T-helper 2 cell treated with Interferon-gamma antibody and Interleukin-4, amounts not matched to agents 5 μg/mL and 100 μg/mL, for 36 hours (primary cell): ENCODE data around the gene RBM20.

Source experiments
- DNase-seq: peaks from one replicate; pipeline ENCODE4 v3.0.0; 2021; ENCODE audit warnings: low spot score
- H3K27ac Mint-ChIP-seq: one replicate; pipeline ENCODE4 v1.8.0; 2021; ENCODE audit warnings: mild to moderate bottlenecking, mixed read lengths
- H3K27me3 Mint-ChIP-seq: one replicate; pipeline ENCODE4 v1.8.0; 2021; ENCODE audit warnings: low read depth, mixed read lengths
- H3K36me3 Mint-ChIP-seq: one replicate; pipeline ENCODE4 v1.8.0; 2021; ENCODE audit warnings: low read depth, mixed read lengths
- H3K4me1 Mint-ChIP-seq: one replicate; pipeline ENCODE4 v1.8.0; 2021; ENCODE audit warnings: low read depth, mixed read lengths
- H3K4me3 Mint-ChIP-seq: one replicate; pipeline ENCODE4 v1.8.0; 2022; ENCODE audit warnings: mild to moderate bottlenecking, moderate library complexity, mixed read lengths
- H3K9me3 Mint-ChIP-seq: one replicate; pipeline ENCODE4 v1.8.0; 2021; ENCODE audit warnings: mixed read lengths

RBM20 gene

GRCh38 chr10:110747609-110748464 lies 103.7 kb downstream of the RBM20 start:
- peaks cover 32% of the 10 kb centered on the region for H3K4me1 Mint-ChIP-seq
- H3K4me3 Mint-ChIP-seq: peak overlapping the region; percentile 4
- H3K27me3 Mint-ChIP-seq: no peaks in the 10 kb centered on the region
- H3K36me3 Mint-ChIP-seq: peaks cover 2% of the 10 kb centered on the region
- H3K9me3 Mint-ChIP-seq: peaks cover 15% of the 10 kb centered on the region
- no peak overlapping the region for H3K27ac Mint-ChIP-seq
- no peak for DNase-seq

DNA sequence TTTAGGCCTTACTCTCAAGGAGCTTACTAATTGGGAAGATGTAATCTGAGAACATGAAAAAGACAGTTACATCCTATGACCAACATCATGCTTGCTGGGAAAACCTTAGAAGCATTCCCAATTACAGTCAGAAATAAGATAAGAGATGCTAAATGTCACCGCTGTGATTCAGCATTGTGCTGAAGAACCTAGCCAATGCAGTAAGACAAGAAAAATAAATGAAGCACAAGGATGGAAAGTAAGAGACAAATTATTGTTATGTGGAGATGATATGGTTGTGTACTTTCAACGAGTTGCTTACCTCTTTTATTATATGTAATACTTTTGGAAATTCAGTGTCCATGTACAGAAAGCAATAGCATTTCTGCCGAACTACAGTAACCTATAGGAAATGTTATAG lies 104.8 kb downstream of the RBM20 start:
- H3K27me3 Mint-ChIP-seq: no peaks in the 10 kb centered on the region
- H3K4me3 Mint-ChIP-seq: no peak overlapping the region

DNA sequence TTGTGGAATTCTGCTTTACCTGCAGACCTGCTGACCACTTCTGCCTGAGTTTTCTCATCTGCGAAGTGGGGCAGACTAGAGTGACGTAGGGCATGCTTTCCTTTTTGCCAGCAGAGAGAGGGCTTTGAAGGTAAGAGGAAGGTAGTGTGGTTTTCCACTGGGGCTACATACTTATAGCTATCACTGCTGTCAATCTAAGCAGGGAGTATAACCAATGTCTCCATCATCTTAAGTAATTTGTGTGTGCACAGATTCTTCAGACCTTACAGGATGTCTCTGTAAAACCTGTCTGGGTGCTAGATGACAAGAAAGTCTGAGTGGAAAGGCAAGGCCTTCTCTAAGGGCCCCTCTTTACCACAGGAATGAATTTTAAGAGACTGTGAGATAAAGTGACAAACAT lies 106.8 kb downstream of the RBM20 start:
- H3K4me1 Mint-ChIP-seq: peaks cover 42% of the 10 kb centered on the region
- DNase-seq: no peak

More for the DNA sequence above, 104.8 kb downstream of the RBM20 start:
- H3K9me3 Mint-ChIP-seq: peaks cover 15% of the 10 kb centered on the region
- peaks cover 35% of the 10 kb centered on the region for H3K4me1 Mint-ChIP-seq
- no peak overlapping the region for H3K27ac Mint-ChIP-seq
- peaks cover 2% of the 10 kb centered on the region for H3K36me3 Mint-ChIP-seq
- DNase-seq: no peak

DNA sequence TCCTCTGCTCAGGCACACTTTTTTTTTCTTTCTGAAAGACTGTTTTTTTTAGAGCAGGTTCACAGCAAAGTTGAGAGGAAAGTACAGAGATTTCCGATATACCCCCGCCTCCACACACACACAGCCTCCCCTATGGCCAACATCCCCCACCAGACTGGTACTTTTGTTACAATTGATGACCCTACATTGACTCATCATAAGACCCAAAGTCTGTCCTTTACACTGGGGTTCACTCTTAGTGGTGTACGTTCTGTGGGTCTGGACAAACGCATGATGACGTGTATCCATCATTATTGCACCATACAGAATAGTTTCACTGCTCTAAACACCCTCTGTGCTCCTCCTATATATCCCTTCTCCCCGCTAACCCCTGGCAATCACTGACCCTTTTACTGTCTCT lies 107.7 kb downstream of the RBM20 start:
- Mint-ChIP-seq H3K36me3 (peaks cover 5% of the 10 kb centered on the region), H3K4me1 (peaks cover 41% of the 10 kb centered on the region), H3K27me3 (no peaks in the 10 kb centered on the region), H3K4me3 (no peak overlapping the region), H3K27ac (no peak overlapping the region), H3K9me3 (peaks cover 22% of the 10 kb centered on the region)
- DNase-seq: no peak

More for the DNA sequence above, 106.8 kb downstream of the RBM20 start:
- Mint-ChIP-seq H3K36me3 (peaks cover 5% of the 10 kb centered on the region), H3K27me3 (no peaks in the 10 kb centered on the region), H3K9me3 (peaks cover 22% of the 10 kb centered on the region), H3K27ac (no peak overlapping the region), H3K4me3 (no peak overlapping the region)

DNA sequence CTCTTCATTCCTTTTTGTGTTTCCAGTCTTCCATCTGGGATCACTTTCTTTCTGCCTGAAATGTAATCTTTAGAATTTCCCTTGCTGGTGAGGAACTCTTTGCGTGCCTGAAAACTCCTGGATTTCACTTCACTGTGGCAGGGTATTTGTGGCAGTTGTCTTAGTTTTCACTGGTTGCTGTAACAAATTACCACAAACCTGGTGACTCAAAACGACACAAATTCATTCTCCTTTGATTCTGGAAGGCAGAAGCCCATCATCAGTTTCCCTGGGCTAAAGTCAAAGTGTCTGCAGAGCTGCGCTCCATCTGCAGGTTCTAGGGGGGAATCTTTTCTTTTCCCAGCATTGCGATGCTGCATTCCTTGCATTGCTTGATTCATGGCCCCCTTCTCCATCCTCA lies 109.3 kb downstream of the RBM20 start:
- DNase-seq: no peak
- H3K9me3 Mint-ChIP-seq: peaks cover 22% of the 10 kb centered on the region
- H3K4me1 Mint-ChIP-seq: peaks cover 29% of the 10 kb centered on the region
- peaks cover 5% of the 10 kb centered on the region for H3K36me3 Mint-ChIP-seq
- H3K4me3 Mint-ChIP-seq: no peak overlapping the region
- H3K27me3 Mint-ChIP-seq: no peaks in the 10 kb centered on the region
- H3K27ac Mint-ChIP-seq: no peak overlapping the region

GRCh38 chr10:110754375-110755105 lies 110.4 kb downstream of the RBM20 start:
- Mint-ChIP-seq H3K27me3 (no peaks in the 10 kb centered on the region), H3K4me3 (no peak overlapping the region), H3K27ac (no peak overlapping the region), H3K4me1 (peaks cover 28% of the 10 kb centered on the region), H3K36me3 (peaks cover 5% of the 10 kb centered on the region), H3K9me3 (peaks cover 15% of the 10 kb centered on the region)
- DNase-seq: no peak

GRCh38 chr10:110755781-110756180 lies 111.6 kb downstream of the RBM20 start:
- no peak for DNase-seq
- H3K4me3 Mint-ChIP-seq: no peak overlapping the region
- peaks cover 7% of the 10 kb centered on the region for H3K9me3 Mint-ChIP-seq
- no peak overlapping the region for H3K27ac Mint-ChIP-seq
- H3K27me3 Mint-ChIP-seq: no peaks in the 10 kb centered on the region
- H3K36me3 Mint-ChIP-seq: peaks cover 3% of the 10 kb centered on the region
- peaks cover 24% of the 10 kb centered on the region for H3K4me1 Mint-ChIP-seq

- Mint-ChIP-seq H3K9me3 (peaks cover 7% of the 10 kb centered on the region), H3K4me1 (peaks cover 17% of the 10 kb centered on the region), H3K27ac (no peak overlapping the region), H3K27me3 (no peaks in the 10 kb centered on the region), H3K4me3 (no peak overlapping the region), H3K36me3 (peaks cover 3% of the 10 kb centered on the region)
- no peak for DNase-seq
Observed at GRCh38 chr10:110756876-110757275, 112.7 kb downstream of the RBM20 start.

DNA sequence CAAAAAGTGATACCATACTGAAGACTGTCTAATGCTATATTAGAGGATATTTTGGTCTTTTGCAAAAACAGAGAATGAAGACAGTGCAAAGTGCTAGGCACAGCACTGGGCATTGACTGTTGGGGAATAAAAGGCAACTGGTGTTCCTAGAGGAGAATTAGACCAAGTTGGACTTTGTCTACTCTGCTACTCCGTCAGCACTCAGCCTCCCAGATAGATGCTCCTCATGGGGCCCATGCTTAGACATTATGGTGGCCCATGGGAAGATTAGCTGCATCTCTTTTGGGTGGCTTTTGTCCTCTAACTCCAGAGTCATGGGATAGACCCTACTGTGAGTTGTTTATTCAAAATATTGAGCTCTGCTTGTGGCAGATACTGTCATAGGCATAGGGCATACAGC lies 113.5 kb downstream of the RBM20 start:
- Mint-ChIP-seq H3K27me3 (no peaks in the 10 kb centered on the region), H3K27ac (no peak overlapping the region), H3K9me3 (peaks cover 7% of the 10 kb centered on the region), H3K4me3 (no peak overlapping the region), H3K36me3 (peaks cover 3% of the 10 kb centered on the region), H3K4me1 (peaks cover 13% of the 10 kb centered on the region)
- no peak for DNase-seq

DNA sequence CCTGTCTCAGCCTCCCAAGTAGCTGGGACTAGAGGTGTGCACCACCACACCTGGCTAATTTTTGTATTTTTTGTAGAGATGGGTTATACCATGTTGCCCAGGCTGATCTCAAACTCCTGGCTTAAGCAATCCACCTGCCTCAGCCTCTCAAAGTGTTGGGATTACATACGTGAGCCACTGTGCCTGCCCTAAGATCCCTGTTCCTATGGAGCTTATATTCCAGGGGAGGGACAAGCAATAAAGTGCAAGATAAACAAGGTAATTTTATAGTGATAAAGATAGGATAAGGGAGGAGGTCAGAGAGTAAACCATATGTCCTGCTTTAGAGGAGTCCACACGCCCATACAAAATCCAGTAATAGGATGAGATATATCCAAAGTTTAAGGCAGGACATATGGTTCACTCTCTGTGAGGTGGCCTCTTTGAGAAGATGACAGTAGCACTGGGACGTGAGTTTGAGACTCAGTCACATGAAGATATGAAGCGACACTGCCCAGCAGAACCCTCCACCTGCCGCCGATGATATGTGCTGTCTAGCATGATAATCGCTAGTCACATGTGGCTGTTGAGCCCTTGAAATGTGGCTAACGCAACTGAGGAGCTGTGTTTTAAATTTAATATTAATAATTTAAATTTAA lies 114.1 kb downstream of the RBM20 start:
- Mint-ChIP-seq H3K4me1 (peaks cover 13% of the 10 kb centered on the region), H3K36me3 (peaks cover 3% of the 10 kb centered on the region), H3K27ac (no peak overlapping the region), H3K9me3 (peaks cover 7% of the 10 kb centered on the region), H3K4me3 (no peak overlapping the region), H3K27me3 (no peaks in the 10 kb centered on the region)
- no peak for DNase-seq

DNA sequence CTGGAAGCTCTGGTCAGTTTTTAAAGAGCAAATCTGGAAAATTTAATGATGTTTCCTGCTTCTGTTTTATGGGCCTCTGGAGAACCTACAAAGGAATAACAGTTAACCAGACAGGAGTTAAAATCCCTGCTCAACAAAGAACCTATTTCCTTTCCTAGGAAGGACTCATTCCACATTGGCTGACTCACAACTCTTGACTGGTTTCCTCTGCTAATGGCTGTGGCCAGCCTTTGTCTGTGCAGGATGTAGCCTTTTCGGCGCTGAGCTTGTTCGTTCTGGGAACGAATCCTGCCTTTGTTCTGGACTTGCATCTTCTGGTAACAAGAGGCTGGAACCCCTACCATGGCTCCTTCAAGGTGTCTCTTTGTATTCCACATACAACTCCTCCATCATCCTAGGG lies 114.8 kb downstream of the RBM20 start:
- no peak overlapping the region for H3K27ac Mint-ChIP-seq
- no peaks in the 10 kb centered on the region for H3K27me3 Mint-ChIP-seq
- peaks cover 7% of the 10 kb centered on the region for H3K9me3 Mint-ChIP-seq
- H3K4me1 Mint-ChIP-seq: peaks cover 8% of the 10 kb centered on the region
- H3K4me3 Mint-ChIP-seq: no peak overlapping the region
- no peak for DNase-seq
- H3K36me3 Mint-ChIP-seq: peaks cover 3% of the 10 kb centered on the region

- Mint-ChIP-seq H3K36me3 (peaks cover under 1% of the 10 kb centered on the region), H3K27ac (no peak overlapping the region), H3K4me1 (peaks cover 2% of the 10 kb centered on the region), H3K4me3 (no peak overlapping the region), H3K9me3 (peaks cover 3% of the 10 kb centered on the region), H3K27me3 (no peaks in the 10 kb centered on the region)
- DNase-seq: no peak
Observed at GRCh38 chr10:110759523-110759922, 115.4 kb downstream of the RBM20 start.

- no peaks in the 10 kb centered on the region for H3K27me3 Mint-ChIP-seq
- H3K4me1 Mint-ChIP-seq: peaks cover 4% of the 10 kb centered on the region
- DNase-seq: no peak
- H3K27ac Mint-ChIP-seq: no peak overlapping the region
- no peak overlapping the region for H3K4me3 Mint-ChIP-seq
- H3K36me3 Mint-ChIP-seq: no peaks in the 10 kb centered on the region
- no peaks in the 10 kb centered on the region for H3K9me3 Mint-ChIP-seq
Observed at GRCh38 chr10:110762109-110762848, 118.1 kb downstream of the RBM20 start.
